ENCODE data around the gene ZNF570. TPM values are rescaled to one million over a fixed set of nuclear protein-coding genes. Genes with fewer than 3 reads are reported as not detected.

The ZNF570 gene
- 1 to 10 TPM; 3.0 to 6.6 (median 4.9) TPM for total RNA-seq

DNA sequence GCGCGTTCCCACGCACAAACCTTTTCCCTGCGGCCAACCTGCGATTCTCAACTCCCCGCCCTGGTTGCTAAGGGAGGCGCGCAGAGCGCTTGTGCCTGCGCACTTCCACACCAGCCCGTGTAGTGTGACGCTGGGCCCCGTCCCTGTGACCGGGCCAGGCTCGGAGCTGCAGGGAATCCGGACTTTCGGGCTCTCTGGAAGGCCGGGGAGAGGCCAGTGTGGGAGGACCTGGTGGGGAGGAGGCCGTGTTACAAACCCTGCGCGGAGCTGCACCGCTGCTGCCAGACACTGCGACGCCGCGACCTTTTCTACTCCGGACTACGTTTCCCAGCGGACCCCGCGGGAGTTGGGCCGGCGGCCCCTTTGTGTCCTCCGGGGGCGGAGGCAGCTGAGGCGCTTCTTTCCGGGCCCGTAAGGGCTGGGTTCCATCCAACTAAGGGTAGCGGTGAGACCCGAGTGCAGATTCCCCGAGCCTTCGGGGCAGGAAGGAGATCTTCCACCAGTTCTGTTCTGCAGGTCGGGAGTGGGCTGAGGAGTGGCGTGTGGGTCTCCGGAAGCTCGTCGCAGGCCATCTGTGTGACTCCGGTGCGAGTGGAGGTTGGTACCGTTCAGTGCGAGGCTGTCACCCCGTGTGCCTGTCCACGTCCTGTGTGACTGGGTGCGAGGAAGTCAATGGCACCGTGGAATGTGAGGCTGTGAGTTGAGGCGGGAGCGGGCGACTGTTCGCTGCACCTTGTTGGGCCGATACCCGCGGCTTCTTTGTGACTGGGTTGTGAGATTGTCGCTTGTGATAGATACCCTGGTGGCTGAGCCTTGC, at the start of gene ZNF570:
TSS of gene ZNF570 (plus strand) at position 396 of the 817 bp plus-strand sequence. CDS start 999 bp downstream, outside the sequence.
- H3K9me3 ChIP-seq = peaks cover 0 to 28% (median 0%) of the 10 kb centered on the region in 4 donors
- H3K27ac ChIP-seq = peak within 1 kb of the TSS; percentile 74 to 95 (median 94)
- peaks cover 0 to 9% (median 0%) of the 10 kb centered on the region in 3 donors for H3K36me3 ChIP-seq
- peak; percentile 88 to 95 (median 91) for DNase-seq
- peak within 1 kb of the TSS; percentile 57 to 77 (median 68) for H3K4me3 ChIP-seq
- H3K27me3 ChIP-seq = no peaks in the 10 kb centered on the region
- H3K4me1 ChIP-seq = peaks cover 0 to 10% (median 5%) of the 10 kb centered on the region in 4 donors
- TF ChIP-seq POLR2A (IDR thresholded peaks at IDR 0.05) = peak; percentile 23 to 30
- TF ChIP-seq, protein P1, sequence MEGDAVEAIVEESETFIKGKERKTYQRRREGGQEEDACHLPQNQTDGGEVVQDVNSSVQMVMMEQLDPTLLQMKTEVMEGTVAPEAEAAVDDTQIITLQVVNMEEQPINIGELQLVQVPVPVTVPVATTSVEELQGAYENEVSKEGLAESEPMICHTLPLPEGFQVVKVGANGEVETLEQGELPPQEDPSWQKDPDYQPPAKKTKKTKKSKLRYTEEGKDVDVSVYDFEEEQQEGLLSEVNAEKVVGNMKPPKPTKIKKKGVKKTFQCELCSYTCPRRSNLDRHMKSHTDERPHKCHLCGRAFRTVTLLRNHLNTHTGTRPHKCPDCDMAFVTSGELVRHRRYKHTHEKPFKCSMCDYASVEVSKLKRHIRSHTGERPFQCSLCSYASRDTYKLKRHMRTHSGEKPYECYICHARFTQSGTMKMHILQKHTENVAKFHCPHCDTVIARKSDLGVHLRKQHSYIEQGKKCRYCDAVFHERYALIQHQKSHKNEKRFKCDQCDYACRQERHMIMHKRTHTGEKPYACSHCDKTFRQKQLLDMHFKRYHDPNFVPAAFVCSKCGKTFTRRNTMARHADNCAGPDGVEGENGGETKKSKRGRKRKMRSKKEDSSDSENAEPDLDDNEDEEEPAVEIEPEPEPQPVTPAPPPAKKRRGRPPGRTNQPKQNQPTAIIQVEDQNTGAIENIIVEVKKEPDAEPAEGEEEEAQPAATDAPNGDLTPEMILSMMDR (IDR thresholded peaks at IDR 0.05) = peak in 2 of 6 experiments; percentile 2 to 7

DNA sequence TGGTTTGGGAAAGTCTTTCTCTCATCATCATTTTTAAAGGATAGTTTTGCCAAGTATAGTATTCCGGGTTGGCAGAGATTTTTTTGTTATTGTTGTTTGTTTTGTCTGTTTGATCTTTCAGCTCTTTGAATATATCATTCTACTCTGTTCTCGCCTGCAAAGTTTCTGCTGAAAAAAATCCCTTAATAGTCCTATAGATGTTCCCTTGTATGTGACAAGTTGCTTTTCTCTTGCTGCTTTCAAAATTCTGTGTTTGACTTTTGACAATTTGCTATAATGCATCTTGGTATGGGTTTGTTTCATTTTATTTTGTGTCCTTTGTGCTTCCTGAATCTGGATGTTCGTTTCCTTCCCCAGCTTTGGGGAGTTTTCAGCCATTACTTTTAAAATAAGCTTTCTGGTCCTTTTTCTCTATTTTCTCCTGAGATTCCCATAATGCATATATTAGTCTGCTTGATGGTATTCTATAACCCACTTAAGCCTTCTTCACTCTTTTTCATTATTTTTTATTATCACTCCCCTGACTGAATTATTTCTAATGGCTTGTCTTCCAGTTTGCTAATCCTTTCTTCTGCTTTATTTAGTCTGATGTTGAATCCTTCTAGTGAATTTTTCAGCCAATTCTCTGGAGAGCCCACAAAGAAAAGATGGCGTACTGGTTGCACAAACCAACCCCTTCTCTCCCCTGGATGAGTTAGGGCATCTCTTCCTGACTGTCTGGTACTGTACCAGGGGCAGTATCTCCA, 16.5 kb upstream of the ZNF570 start:
- no peak overlapping the region for H3K4me3 ChIP-seq
- H3K9me3 ChIP-seq = peaks cover 0 to 84% (median 19%) of the 10 kb centered on the region in 4 donors
- DNase-seq = no peak
- no peak overlapping the region for H3K27ac ChIP-seq
- no peaks in the 10 kb centered on the region for H3K27me3 ChIP-seq
- no peaks in the 10 kb centered on the region for H3K4me1 ChIP-seq
- no peak for TF ChIP-seq POLR2A (IDR thresholded peaks at IDR 0.05)
- TF ChIP-seq, protein P1 (IDR thresholded peaks at IDR 0.05) = no peak
- peaks cover 0 to 7% (median 0%) of the 10 kb centered on the region in 3 donors for H3K36me3 ChIP-seq

DNA sequence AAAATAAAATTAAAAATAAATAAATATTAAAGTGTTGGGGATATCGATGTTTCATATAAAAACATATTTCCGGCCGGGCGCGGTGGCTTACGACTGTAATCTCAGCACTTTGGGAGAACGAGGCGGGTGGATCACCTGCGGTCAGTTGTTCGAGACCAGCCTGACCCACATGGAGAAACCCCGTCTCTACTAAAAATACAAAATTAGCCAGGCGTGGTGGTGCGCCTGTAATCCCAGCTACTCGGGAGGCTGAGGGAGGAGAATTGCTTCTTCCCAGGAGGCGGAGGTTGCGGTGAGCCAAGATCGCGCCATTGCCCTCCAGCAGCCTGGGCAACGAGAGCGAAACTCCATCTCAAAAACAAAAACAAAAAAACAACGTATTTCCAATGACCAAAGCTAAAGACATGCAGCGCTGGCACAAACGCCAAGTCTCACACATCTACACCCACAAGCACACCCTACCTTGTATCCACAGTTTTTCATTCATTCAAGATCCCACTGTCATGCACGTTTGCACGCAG, 2.8 kb upstream of the ZNF570 start:
- TF ChIP-seq POLR2A (IDR thresholded peaks at IDR 0.05) = no peak
- TF ChIP-seq, protein P1 (IDR thresholded peaks at IDR 0.05) = no peak
- peaks cover 0 to 13% (median 0%) of the 10 kb centered on the region in 3 donors for H3K36me3 ChIP-seq

GRCh38 chr19:37466798-37467607, 2.2 kb upstream of the ZNF570 start, which contains the start of gene ZNF569:
TSS of gene ZNF569 (minus strand) at chr19:37467444. CDS start at chr19:37444921, 22,523 bp downstream.
- TF ChIP-seq, protein P1 (IDR thresholded peaks at IDR 0.05) = no peak
- peak in 1 of 2 donors; percentile 22 for TF ChIP-seq POLR2A (IDR thresholded peaks at IDR 0.05)
- H3K27me3 ChIP-seq = no peaks in the 10 kb centered on the region
- peak within 1 kb of the TSS; percentile 54 to 88 (median 72) for H3K4me3 ChIP-seq
- peaks cover 0 to 10% (median 5%) of the 10 kb centered on the region in 4 donors for H3K4me1 ChIP-seq
- peak; percentile 89 to 97 (median 93) for DNase-seq
- peak within 1 kb of the TSS; percentile 75 to 95 (median 86) for H3K27ac ChIP-seq
- H3K9me3 ChIP-seq = peaks cover 0 to 12% (median 0%) of the 10 kb centered on the region in 4 donors
- H3K36me3 ChIP-seq = peaks cover 0 to 10% (median 0%) of the 10 kb centered on the region in 3 donors

More for the DNA sequence above, 2.8 kb upstream of the ZNF570 start:
- peaks cover 0 to 14% (median 2%) of the 10 kb centered on the region in 4 donors for H3K9me3 ChIP-seq
- H3K27me3 ChIP-seq = no peaks in the 10 kb centered on the region
- DNase-seq = peak in 1 of 3 donors; percentile 17
- H3K27ac ChIP-seq = peak overlapping the region; percentile 75 to 95 (median 82)
- peak overlapping the region; percentile 54 to 88 (median 72) for H3K4me3 ChIP-seq
- H3K4me1 ChIP-seq = peaks cover 0 to 10% (median 5%) of the 10 kb centered on the region in 4 donors
